Stimulated activated CD4-positive, alpha-beta T cell treated with anti-CD3 and anti-CD28 coated beads, Interleukin-12 subunit alpha, Interleukin-12 subunit beta, amount 100 ng/mL, for 48 hours (primary cell): Measurements from ENCODE around the gene MUC4.

ENCODE experiments used
- DNase-seq, 3 donors: peaks; one replicate each; pipeline ENCODE4 v3.0.0-alpha.2; 2020; ENCODE audit warnings: low read depth in 2 of 3, low spot score in 1 of 3

Gene MUC4, protein sequence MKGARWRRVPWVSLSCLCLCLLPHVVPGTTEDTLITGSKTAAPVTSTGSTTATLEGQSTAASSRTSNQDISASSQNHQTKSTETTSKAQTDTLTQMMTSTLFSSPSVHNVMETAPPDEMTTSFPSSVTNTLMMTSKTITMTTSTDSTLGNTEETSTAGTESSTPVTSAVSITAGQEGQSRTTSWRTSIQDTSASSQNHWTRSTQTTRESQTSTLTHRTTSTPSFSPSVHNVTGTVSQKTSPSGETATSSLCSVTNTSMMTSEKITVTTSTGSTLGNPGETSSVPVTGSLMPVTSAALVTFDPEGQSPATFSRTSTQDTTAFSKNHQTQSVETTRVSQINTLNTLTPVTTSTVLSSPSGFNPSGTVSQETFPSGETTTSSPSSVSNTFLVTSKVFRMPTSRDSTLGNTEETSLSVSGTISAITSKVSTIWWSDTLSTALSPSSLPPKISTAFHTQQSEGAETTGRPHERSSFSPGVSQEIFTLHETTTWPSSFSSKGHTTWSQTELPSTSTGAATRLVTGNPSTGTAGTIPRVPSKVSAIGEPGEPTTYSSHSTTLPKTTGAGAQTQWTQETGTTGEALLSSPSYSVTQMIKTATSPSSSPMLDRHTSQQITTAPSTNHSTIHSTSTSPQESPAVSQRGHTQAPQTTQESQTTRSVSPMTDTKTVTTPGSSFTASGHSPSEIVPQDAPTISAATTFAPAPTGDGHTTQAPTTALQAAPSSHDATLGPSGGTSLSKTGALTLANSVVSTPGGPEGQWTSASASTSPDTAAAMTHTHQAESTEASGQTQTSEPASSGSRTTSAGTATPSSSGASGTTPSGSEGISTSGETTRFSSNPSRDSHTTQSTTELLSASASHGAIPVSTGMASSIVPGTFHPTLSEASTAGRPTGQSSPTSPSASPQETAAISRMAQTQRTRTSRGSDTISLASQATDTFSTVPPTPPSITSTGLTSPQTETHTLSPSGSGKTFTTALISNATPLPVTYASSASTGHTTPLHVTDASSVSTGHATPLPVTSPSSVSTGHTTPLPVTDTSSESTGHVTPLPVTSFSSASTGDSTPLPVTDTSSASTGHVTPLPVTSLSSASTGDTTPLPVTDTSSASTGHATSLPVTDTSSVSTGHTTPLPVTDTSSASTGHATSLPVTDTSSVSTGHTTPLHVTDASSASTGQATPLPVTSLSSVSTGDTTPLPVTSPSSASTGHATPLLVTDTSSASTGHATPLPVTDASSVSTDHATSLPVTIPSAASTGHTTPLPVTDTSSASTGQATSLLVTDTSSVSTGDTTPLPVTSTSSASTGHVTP (N-terminal part only)

DNA sequence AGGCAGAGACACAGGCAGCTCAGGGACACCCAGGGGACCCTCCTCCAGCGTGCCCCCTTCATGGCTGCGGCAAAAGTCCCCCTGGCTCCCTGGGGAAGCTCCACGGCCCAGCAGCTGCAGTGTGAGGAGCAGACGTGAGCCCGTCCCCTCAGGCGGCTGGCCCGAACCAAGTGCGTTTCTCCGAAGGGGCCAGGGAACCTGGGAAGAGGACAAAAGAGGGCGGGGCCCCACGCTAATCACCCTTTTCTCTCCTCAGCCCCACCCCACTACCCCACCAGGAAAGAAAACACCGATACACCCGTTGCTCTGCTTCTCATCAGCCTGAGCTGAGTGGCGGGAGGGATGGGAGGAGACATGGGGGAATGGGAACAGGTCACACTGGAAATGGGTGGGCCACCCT, at the start of gene MUC4:
TSS of gene MUC4 (minus strand) at position 174 of the 400 bp plus-strand sequence. CDS start at position 62, 112 bp downstream.
- DNase-seq, result no peak

DNA sequence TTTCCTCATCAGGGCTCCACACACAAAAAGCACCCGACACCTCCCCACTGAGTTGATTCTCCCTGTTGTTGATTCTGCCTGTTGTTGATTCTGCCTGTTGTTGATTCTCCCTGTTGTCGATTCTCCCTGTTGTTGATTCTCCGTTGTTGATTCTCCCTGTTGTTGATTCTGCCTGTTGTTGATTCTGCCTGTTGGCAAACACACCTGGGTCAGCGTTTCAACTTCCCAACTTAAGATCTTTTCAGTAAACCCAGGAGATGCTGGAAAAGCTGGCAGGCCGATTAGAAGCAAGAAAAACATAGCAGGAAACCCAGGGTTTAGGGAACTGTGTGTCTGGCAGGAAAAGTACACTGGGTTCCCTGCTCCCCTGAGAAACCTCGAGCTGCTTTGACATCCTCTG, 48.7 kb upstream of the MUC4 start:
- DNase-seq, result no peak

DNA sequence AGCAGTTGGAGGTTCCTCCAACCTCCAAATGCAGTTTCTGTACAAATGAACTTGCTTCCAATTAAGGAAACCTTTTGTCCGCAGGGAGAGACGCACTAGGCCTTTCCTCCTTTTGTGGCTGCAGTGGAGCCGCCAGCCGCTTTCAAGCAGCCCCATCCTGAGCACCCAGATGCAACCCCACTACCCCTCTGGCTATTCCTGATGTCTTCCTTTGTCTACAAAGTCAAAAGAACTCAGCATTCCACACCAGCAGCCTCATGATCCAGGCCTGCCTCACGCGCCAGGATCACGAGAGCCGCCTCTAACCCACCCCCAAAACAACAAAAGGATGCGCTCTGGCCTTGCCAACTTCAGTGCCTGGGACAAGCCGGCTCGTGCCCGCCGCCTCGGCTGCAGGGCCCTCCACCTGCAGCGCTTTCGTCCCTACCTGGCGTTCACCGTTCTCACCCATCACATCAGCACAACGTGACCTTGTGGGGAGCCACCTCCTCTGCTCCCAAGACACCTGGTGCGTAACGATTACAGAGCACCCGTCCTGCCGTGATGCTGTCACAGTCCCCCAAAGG, 48.2 kb upstream of the MUC4 start:
- DNase-seq, result no peak

DNA sequence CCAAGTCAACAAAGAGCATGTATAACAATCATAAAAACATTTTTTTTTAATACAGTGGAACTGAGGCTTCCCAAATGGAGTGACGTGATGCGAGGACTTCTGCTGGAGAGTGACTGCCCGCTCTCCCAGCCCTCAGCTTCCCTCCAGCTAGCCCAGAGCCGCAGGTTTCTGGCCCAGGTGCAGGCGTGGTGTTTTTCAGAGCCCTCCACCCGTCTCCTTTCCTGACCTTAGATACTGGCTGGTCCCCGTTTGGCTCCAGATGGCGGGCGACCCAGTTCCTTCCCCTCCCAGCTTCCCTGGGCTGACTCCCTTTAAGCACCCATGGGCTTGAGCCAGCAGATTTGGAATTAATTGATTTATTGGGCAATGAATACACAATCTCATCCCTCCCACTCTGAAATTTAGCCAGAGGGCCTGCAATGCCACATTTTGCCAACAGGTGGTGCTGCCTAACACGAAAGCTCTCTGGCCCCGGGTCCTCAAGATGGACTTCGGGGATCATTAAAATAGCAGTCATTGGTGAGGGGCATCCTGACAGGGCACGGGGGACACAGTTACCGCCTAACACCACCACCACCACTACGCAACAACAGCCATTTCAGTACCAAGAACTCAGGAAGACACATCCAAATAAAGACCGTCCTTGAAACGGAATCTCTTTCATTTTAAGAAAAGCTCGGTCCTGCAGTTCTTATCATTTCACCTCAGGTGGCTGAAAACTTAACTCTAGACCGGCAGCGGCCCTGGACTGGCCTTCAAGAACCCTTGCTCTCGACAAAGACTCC, 47.5 kb upstream of the MUC4 start:
- peak; percentile 55 to 92 (median 67) for DNase-seq

DNA sequence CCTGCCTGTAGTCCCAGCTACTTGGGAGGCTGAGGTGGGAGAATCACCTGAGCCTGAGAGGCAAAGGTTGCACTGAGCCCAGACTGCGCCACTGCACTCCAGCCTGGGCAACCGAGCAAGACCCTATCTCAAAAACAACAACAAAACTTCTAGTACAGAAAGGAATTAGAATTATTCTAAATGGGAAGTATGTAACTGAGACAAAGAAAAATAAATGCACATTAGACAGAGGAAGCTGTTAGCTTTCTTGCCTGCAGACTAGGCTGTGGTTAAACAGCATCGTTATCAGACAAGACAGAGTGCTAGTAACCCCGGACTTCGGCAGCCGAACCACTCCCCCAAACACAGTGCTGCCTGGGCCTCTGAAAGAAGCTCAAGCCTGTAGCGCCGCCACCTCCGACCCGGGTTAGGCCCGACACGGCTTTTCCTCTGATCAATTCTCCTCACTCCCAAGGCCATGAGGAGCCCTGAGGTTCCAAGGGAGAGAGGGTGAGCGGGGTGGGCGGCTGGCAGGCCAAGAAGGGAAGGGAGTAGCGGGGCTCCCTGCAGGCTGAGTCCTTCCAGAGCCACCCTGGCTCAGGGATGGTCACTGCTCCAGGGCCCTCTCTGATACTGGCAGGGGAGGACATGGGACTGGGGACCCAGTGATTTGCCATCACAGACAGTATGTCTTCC, 44.8 kb upstream of the MUC4 start:
- no peak for DNase-seq

DNA sequence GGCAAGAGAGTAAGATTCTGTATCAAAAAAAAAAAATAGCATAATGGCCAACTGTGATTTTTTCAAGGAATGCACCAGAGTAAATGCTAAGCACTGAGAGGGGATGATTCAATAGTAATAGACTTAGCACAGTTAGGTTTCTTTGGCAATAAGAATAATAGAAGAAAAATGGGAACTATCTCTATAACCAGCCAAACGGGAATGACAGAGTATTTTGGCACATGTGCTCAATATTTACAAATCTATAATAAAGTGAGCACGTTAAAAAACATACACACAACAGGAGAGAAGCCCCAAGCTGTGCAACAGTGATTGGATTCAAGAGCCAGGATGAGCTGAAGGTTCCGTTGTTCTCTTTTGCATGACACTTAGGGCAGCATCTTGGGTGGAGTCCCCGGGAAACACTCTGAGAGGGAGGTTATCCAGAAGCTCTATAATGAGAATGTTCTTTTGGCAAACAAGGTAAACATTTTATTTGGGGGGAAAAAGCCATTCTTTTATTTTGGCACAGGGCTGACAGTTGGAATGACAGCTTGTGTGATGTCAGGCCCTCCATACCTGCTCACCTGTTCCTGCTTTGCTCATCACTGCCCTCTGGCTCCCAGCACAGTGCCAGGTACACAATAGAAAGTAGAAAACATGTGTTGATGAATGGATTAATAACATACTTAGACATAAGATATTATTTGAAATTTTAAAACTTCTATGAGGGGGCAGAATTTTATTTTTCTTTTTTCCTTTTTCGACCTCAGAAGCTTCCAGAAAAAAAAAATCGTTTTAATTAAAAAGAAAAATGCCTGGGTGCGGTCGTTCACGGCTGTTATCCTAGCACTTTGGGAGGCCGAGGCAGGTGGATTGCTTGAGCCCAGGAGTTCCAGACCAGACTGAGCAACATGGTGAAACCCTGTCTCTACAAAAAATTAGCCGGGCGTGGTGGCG, 44.0 kb upstream of the MUC4 start:
- DNase-seq, result no peak

DNA sequence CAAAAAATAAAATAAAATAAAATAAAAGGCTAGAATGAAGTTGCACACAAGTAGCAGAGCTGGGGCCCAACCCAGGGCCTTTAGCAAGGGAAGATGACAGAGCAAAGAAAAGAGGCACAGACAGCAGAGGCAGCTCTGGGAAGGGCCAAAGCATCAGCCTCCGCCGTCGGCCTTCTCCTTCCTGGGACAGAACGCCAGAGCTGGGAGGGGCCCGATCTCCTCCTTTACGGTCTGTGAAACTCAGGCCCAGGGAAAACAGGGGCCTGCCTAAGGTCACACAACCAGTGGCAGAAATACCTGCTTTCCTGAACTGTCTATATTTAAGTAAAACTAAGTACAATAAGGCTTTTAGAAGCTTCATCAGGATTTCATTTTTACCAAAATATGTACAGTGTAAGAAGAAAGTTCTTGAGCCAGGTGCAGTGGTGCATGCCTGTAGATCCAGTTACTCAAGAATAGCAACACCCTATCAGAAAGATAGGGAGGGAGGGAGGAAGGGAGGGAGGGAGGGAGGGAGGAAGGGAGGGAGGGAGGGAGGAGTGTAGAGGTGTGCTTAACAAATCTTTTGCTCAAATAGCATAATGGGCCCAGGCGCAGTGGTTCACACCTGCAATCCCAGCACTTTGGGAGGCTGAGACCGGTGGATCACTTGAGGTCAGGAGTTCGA, 43.0 kb upstream of the MUC4 start:
- DNase-seq, result no peak

DNA sequence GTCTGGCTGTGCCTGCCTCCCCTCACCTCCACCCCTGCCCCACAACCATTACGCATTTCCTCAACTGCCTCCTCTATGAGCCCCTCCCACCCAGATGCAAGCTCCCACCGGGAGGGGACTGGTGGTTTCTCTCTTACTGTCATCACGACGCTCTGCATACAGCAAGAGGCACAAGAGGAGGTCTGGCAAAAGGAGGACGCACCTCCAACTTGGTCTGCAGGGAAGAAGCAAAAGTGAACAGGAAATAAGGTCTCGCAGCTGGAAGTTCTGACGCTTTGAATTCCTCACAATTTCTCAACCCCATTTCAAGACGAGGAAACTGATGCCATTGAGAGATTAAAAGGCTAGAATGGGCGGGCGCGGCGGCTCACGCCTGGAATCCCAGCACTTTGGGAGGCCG, 42.3 kb upstream of the MUC4 start:
- DNase-seq, result no peak

DNA sequence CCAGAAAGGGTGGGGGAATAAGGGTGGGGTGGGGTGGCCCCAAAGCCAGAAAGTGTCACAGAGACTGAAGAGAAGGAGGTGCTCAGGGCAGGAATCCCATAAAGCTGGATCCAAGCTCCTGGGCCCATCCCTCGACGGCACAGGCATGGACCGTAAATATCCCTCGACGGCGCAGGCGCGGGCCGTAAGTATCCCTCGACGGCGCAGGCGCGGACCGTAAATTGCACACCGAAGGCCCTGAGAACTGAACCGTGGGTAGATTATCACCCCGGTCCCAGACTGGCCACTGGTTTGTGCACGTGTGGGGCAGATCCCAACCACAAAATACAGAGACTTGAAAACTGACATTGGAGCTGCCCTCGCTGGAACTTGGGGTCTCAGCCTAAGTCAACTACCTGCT, 41.3 kb upstream of the MUC4 start:
- DNase-seq, result no peak

DNA sequence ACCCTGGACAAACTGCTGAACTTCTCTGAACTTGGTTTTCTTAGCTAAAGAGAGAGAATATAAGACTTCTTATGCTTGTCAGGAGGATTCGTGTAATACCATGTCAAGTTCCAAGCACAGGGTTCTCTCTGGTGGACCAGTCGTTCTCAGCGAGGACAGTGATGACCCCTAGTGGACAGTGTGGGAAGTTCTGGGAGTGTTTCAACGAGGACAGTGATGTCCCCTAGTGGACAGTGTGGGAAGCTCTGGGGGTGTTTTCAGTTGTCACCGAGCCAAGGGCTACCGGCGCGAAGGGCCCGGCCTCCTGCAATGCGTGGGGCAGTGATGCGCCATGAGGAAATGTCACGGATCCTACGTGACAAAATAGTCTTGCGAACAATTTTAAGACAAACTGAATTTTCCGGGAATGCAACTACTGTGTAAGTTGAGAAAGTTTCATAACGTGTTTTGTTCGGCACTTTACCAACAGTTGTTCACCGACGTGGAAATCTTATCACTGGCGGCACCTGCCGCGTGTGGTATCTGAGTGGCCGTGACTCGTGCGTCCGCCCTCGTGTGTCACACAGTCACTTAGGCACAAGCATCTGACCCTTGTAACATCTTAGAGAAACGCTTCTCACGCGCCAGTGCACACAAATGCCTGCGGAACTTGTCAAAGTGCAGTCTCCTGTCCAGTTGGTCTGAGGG, 39.3 kb upstream of the MUC4 start:
- DNase-seq, result peak; percentile 82 to 95 (median 83)

DNA sequence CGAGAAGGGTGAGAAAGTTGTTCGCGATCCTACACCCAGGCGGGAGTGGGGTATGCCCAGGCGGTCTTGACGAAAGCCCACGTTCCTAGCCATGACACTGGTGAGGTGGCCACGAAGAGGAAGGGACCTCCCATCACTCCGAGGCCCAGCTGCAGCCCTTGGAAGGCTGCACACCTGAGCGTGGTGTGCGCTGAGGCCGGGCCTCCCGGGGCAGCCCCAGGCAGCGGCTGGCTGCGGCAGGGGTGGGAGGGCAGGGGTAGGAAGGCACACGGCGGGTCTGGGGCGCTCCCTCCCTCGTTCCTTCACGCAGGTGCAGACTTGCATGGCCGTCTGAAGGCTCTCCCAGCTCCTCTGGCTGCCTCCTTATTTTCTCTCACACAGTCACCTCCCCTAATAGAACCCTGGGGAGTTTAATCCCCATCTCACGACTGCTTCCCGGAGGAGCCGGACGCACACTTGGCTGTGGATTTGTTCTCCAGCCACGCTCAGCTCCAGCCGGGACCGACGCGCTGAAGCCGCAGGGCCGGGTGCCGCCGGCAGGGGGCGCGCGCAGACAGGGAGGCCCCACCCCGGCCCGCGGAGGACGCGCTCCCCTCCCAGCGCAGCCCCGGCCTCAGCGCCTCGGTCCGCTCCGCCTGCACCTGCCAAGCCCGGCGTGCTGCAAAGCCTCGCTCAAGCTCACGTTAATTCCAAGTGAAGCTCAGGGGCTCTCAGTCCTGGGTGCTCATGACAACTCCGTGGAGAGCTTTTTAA, 37.8 kb upstream of the MUC4 start:
- DNase-seq, result no peak

DNA sequence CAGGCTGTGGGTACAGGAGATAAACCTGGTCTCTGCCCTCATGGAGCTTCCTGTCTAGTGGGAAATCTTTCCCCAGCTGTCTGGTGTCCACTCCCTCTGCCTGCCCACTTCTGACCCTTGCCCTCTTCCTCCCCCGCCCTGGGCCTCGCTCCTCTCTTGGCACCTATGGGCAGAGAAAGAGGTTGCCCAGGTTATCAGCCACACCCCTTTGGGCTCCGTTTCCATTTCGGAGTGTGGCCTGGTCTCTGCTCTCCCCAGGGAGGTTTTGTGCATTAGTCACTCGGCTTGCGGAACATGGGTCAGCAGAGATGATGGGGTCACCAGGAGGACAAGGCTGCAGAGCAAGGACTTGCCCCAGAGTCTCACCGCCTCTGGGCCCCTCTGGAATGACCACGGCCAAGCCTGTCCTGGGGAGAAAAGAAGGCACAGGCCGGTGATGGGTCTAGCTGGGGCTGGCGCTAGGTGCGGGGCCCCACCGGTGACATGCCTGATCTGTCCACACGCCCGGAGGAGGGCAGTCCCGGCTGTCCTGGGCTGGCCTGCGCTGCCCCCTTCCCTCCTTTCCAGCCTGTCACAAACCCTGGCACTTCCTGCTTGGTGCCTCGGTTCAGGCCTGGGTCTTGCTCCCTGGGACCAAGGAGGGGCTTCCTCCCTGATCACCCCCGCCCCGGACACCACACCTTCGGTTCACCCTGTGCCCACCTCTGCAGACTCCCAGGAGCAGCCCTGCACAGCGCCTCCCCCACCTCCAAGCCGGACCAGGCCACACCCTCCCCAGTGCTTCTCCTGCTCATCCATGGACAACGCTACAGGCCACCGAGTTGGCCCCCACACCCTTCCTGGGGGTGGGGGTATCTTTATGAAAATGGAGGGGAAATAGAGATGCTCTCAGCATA, 35.6 kb upstream of the MUC4 start:
- no peak for DNase-seq

DNA sequence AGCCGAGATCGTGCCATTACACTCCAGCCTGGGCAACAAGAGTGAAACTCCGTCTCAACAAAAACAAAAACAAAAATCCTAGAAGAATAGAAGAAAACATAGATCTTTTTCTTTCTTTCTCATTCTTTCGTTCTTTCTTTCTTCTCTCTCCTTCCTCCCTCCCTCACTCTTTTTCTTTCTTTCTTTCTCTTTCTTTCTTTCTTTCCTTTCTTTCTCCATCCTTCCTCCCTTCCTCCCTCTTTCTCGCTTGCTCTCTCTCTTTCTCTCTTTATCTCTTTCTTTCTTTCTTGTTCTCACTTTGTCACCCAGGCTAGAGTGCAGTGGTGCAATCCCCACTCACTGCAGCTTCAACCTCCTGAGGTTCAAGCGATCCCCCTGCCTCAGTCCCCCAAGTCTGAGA, 33.8 kb upstream of the MUC4 start:
- no peak for DNase-seq

DNA sequence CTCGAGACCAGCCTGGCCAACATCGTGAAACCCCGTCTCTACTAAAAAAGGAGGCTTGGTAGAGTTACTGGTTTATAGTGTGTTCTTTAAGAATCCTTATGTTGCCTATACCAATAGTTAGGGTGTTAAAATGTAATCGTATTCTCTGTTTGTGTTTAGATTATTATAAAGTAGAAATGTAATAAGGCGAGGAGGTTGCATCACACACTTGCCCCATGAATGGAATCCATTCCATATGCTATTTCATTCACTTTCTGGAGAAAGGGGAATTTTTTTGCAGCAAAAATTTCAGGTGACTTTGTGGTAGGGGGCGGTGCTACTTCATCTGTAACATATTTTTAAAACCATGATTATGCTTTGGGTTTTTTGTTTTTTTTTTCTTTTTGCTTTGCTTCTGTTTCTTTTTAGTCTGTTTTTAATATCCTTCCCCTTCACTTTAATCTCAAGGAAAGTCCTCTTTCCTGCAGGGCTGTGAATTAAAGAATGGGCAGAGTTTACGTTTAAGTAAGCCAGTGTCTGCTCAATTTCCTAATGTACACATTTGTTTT, 33.0 kb upstream of the MUC4 start:
- DNase-seq, result no peak

DNA sequence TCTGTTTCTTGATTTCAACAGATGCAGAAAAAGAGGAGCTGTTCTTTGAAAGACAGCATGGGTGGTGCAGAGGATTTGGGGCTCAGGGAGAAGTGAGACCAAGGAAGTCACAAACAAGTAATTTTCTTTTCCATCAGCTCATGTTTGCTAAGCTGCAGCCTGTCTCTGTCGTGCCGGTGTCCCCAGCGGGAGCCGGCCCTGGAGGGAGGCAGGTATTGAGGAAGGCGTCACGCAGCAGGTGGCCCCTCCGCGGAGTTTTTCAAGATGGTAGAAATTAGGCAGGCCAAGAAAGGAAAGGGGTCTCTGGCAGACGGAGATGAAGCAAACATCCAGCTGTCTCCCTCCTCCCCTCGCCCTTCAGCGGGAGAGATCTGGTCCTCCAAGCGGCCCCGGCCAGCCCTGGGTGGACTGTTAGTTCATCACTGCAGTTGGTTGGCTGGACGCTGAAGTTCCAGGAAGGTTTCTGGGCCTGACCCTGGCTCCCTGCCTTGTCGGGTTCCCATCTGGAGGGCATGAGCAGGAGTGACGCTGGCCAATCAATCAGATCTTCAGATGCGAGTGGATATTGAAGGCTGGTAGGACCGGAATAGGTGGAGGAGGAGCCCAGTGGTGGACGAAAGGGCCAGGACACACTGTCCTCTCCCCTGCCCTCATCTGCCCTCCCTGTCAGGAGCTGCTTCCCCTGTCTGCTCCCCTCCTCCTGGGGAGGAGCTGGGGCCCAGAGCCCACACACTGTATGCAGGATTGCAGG, 27.7 kb upstream of the MUC4 start:
- no peak for DNase-seq
